GM12873 (cell line): ENCODE results near the gene MRTFA.

ENCODE experiments used
- CTCF ChIP-seq: IDR thresholded peaks from 2 replicates; pipeline ENCODE4 v1.5.1; 2012; ENCODE audit warnings: low read depth, mild to moderate bottlenecking, moderate library complexity, low read length, control low read depth; ENCODE audit not compliant: insufficient read depth; ENCODE audit errors: missing control alignments

MRTFA gene

GRCh38 chr22:40425082-40425481, 211.4 kb downstream of the MRTFA start:
- no peak for TF ChIP-seq CTCF

- TF ChIP-seq CTCF: no peak
Measured at GRCh38 chr22:40423882-40424640, 212.5 kb downstream of the MRTFA start.

GRCh38 chr22:40423310-40423688, 213.2 kb downstream of the MRTFA start:
- no peak for TF ChIP-seq CTCF

GRCh38 chr22:40422558-40423309, 213.8 kb downstream of the MRTFA start:
- TF ChIP-seq CTCF: no peak

- TF ChIP-seq CTCF: no peak
Measured at GRCh38 chr22:40421941-40422340, 214.6 kb downstream of the MRTFA start.

GRCh38 chr22:40421082-40421350, 215.5 kb downstream of the MRTFA start:
- no peak for TF ChIP-seq CTCF

- TF ChIP-seq CTCF: no peak
Measured at GRCh38 chr22:40420341-40421081, 216.0 kb downstream of the MRTFA start.
